Measurements from ENCODE around the gene TADA3.
A peak's percentile ranks its signal among the peaks of the same experiment; 100 is the strongest.

The TADA3 gene

DNA sequence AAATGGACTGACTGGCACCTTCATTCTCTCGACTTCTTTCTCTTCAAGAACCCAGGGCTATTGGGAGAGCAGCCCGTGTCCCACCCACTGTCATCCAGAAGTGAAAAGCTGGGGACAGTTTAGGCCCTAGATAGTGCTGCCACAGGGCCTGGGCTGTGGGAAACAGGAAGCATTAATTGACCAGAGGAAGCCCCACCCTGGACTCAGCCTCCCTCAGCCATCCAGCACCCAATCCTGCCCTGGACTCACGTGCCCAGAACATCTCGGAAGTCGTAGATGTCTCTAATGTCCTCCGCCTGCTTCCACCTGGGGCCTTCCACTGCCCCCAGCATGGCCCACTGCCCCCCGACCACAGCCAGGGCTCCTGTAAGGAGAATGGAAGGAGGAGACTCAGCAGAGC, 24.9 kb downstream of the TADA3 start:
- no peaks in the 10 kb centered on the region for H3K9me3 Mint-ChIP-seq
- DNase-seq (ENCODE audit: low spot score in 2 of 2) (no peak), ATAC-seq (no peak)
- H3K27ac Mint-ChIP-seq = peak overlapping the region; percentile 90
- peaks cover 70% of the 10 kb centered on the region for H3K36me3 Mint-ChIP-seq
- H3K4me1 Mint-ChIP-seq = peaks cover 58% of the 10 kb centered on the region
- H3K4me3 Mint-ChIP-seq = peak overlapping the region; percentile 80

GRCh38 chr3:9765865-9766264, 26.4 kb downstream of the TADA3 start:
- Mint-ChIP-seq H3K27ac (peak overlapping the region; percentile 74), H3K36me3 (peaks cover 84% of the 10 kb centered on the region), H3K9me3 (no peaks in the 10 kb centered on the region), H3K4me1 (peaks cover 54% of the 10 kb centered on the region), H3K4me3 (no peak overlapping the region)
- DNase-seq (ENCODE audit: low spot score in 2 of 2) (no peak), ATAC-seq (no peak)

- H3K4me1 Mint-ChIP-seq = peaks cover 39% of the 10 kb centered on the region
- no peak overlapping the region for H3K27ac Mint-ChIP-seq
- peaks cover 98% of the 10 kb centered on the region for H3K36me3 Mint-ChIP-seq
These were observed 29.4 kb downstream of the TADA3 start for GRCh38 chr3:9762871-9763270.

GRCh38 chr3:9761919-9762318, 30.4 kb downstream of the TADA3 start:
- ATAC-seq (no peak), DNase-seq (ENCODE audit: low spot score in 2 of 2) (no peak)
- peaks cover 29% of the 10 kb centered on the region for H3K4me1 Mint-ChIP-seq
- H3K36me3 Mint-ChIP-seq = peaks cover 96% of the 10 kb centered on the region
- H3K9me3 Mint-ChIP-seq = no peaks in the 10 kb centered on the region
- H3K27ac Mint-ChIP-seq = peak overlapping the region; percentile 60
- no peak overlapping the region for H3K4me3 Mint-ChIP-seq

More at GRCh38 chr3:9762871-9763270, 29.4 kb downstream of the TADA3 start:
- no peaks in the 10 kb centered on the region for H3K9me3 Mint-ChIP-seq
- H3K4me3 Mint-ChIP-seq = no peak overlapping the region
- DNase-seq (ENCODE audit: low spot score in 2 of 2) (no peak), ATAC-seq (peak; percentile 26)

GRCh38 chr3:9760779-9761505, 31.3 kb downstream of the TADA3 start:
- Mint-ChIP-seq H3K36me3 (peaks cover 96% of the 10 kb centered on the region), H3K9me3 (no peaks in the 10 kb centered on the region), H3K4me3 (no peak overlapping the region), H3K27ac (no peak overlapping the region), H3K4me1 (peaks cover 23% of the 10 kb centered on the region)
- DNase-seq (ENCODE audit: low spot score in 2 of 2) (no peak), ATAC-seq (no peak)

GRCh38 chr3:9757427-9757826, 34.8 kb downstream of the TADA3 start:
- no peak overlapping the region for H3K27ac Mint-ChIP-seq
- DNase-seq (ENCODE audit: low spot score in 2 of 2) (no peak), ATAC-seq (no peak)
- no peak overlapping the region for H3K4me3 Mint-ChIP-seq
- H3K36me3 Mint-ChIP-seq = peaks cover 96% of the 10 kb centered on the region
- H3K4me1 Mint-ChIP-seq = peaks cover 29% of the 10 kb centered on the region
- H3K9me3 Mint-ChIP-seq = no peaks in the 10 kb centered on the region

- no peak for ATAC-seq
These were observed 37.6 kb downstream of the TADA3 start for GRCh38 chr3:9754678-9755077.

GRCh38 chr3:9750556-9751411, 41.5 kb downstream of the TADA3 start:
- H3K36me3 Mint-ChIP-seq = peaks cover 100% of the 10 kb centered on the region
- no peaks in the 10 kb centered on the region for H3K9me3 Mint-ChIP-seq
- peaks cover 64% of the 10 kb centered on the region for H3K4me1 Mint-ChIP-seq
- H3K27ac Mint-ChIP-seq = peak overlapping the region; percentile 91
- no peak for ATAC-seq
- peak overlapping the region; percentile 91 for H3K4me3 Mint-ChIP-seq
- peak in 1 of 2 donors; percentile 59 for DNase-seq (ENCODE audit: low spot score in 2 of 2)

More at GRCh38 chr3:9754678-9755077, 37.6 kb downstream of the TADA3 start:
- H3K27ac Mint-ChIP-seq = peak overlapping the region; percentile 63
- no peaks in the 10 kb centered on the region for H3K9me3 Mint-ChIP-seq
- peaks cover 98% of the 10 kb centered on the region for H3K36me3 Mint-ChIP-seq
- peaks cover 47% of the 10 kb centered on the region for H3K4me1 Mint-ChIP-seq
- H3K4me3 Mint-ChIP-seq = no peak overlapping the region
- DNase-seq (ENCODE audit: low spot score in 2 of 2) = no peak

DNA sequence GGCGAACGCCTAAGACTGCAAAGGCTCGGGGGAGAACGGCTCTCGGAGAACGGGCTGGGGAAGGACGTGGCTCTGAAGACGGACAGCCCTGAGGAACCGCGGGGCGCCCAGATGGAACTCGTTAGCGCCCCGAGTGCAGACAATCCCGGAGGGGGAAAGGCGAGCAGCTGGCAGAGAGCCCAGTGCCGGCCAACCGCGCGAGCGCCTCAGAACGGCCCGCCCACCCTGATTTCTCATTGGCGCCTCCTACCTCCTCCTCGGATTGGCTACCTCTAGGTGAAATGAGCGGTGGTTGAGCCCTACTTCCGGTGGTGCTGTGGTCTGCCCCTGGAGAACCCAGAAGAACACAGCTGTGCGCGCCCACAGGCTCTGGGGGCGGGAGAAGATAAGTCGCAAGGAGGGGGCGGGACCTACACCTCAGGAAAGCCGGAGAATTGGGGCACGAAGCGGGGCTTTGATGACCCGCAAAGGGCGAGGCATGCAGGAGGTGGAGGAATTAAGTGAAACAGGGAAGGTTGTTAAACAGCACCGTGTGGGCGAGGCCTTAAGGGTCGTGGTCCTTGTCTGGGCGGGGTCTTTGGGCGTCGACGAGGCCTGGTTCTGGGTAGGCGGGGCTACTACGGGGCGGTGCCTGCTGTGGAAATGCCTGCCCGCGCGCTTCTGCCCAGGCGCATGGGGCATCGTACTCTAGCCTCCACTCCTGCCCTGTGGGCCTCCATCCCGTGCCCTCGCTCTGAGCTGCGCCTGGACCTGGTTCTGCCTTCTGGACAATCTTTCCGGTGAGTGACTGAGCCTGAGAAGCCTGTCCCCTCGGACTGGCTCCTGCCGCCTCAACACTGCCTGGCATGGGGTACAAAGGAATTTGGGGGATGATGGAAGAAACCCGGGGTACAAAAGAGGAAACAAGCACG, 42.4 kb downstream of the TADA3 start, which contains the start of gene OGG1:
Gene OGG1, plus strand, starts transcription at position 308 of the 911 bp plus-strand sequence. Its CDS starts 335 bp downstream, at position 643.
- Mint-ChIP-seq H3K27ac (peak within 1 kb of the TSS; percentile 91), H3K9me3 (no peaks in the 10 kb centered on the region), H3K4me3 (peak within 1 kb of the TSS; percentile 91), H3K4me1 (peaks cover 61% of the 10 kb centered on the region), H3K36me3 (peaks cover 100% of the 10 kb centered on the region)
- ATAC-seq = peak; percentile 96
- peak; percentile 88 to 99 for DNase-seq (ENCODE audit: low spot score in 2 of 2)

- DNase-seq (ENCODE audit: low spot score in 2 of 2) = no peak
- Mint-ChIP-seq H3K4me1 (peaks cover 55% of the 10 kb centered on the region), H3K36me3 (peaks cover 100% of the 10 kb centered on the region), H3K9me3 (no peaks in the 10 kb centered on the region), H3K4me3 (peak overlapping the region; percentile 91), H3K27ac (peak overlapping the region; percentile 91)
- no peak for ATAC-seq
These were observed 43.0 kb downstream of the TADA3 start for GRCh38 chr3:9749296-9749644.

- no peaks in the 10 kb centered on the region for H3K9me3 Mint-ChIP-seq
- no peak overlapping the region for H3K4me3 Mint-ChIP-seq
- H3K36me3 Mint-ChIP-seq = peaks cover 100% of the 10 kb centered on the region
- ATAC-seq (no peak), DNase-seq (ENCODE audit: low spot score in 2 of 2) (no peak)
- H3K27ac Mint-ChIP-seq = peak overlapping the region; percentile 91
- peaks cover 47% of the 10 kb centered on the region for H3K4me1 Mint-ChIP-seq
These were observed 44.2 kb downstream of the TADA3 start for GRCh38 chr3:9748031-9748430.

DNA sequence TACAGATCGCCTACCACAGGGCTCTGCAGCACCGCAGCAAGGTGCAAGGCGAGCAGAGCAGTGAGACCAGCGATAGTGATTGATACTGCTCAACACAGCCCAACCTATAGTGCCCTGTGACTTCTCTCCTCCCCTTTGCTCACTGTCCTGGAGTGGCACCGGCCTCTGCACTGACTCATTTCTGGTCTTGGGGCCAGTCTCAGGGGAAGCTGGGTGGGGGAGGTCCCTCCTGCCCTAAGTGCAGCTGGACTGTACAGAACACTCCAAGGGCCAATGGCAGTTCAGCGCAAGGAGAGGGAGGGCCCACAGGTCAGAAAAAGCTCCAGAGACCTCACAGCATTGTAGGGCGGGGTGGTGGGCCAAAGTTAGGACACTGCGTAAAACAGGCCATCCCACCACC, 45.0 kb downstream of the TADA3 start:
- Mint-ChIP-seq H3K36me3 (peaks cover 100% of the 10 kb centered on the region), H3K9me3 (no peaks in the 10 kb centered on the region), H3K27ac (peak overlapping the region; percentile 91), H3K4me3 (no peak overlapping the region), H3K4me1 (peaks cover 47% of the 10 kb centered on the region)
- no peak for DNase-seq (ENCODE audit: low spot score in 2 of 2)
- ATAC-seq = no peak

DNA sequence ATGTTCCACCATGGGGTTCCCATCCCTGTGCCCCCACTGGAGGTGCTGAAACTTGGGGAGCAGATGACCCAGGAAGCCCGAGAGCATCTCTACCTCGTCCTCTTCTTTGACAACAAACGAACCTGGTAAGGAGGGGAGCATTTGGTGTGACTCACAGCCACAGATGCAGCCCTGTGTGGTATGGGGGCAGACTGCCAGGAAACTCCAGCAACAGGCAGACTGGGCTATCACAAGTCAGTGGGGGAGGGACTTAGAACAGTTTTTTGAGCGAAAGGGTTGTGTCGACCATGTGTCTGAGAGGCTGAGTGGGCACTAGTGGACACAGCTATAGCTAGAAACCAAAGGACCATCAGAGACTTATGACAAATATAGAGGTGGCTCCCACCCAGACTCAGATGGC, 45.9 kb downstream of the TADA3 start:
- Mint-ChIP-seq H3K4me3 (peak overlapping the region; percentile 8), H3K27ac (peak overlapping the region; percentile 91), H3K4me1 (peaks cover 39% of the 10 kb centered on the region), H3K36me3 (peaks cover 100% of the 10 kb centered on the region), H3K9me3 (no peaks in the 10 kb centered on the region)
- DNase-seq (ENCODE audit: low spot score in 2 of 2) (no peak), ATAC-seq (peak; percentile 14)

DNA sequence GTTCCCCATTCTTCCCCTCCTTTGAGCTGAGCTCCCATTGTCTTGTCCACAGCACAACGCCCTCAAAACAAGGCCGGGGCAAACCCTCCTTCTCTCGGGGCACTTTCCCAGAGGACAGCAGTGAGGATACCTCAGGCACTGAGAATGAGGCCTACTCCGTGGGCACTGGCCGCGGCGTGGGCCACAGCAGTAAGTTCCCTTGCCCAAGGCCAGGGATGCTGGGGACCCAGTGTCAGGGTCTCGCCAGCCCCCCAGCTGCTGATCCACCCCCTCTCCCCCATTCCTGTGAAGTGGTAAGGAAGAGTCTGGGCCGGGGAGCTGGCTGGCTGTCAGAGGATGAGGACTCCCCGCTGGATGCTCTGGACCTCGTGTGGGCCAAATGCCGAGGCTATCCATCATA, 46.8 kb downstream of the TADA3 start:
- Mint-ChIP-seq H3K9me3 (no peaks in the 10 kb centered on the region), H3K36me3 (peaks cover 100% of the 10 kb centered on the region), H3K4me3 (no peak overlapping the region), H3K4me1 (peaks cover 36% of the 10 kb centered on the region), H3K27ac (peak overlapping the region; percentile 91)
- DNase-seq (ENCODE audit: low spot score in 2 of 2) (no peak), ATAC-seq (no peak)

- Mint-ChIP-seq H3K4me1 (peaks cover 31% of the 10 kb centered on the region), H3K27ac (peak overlapping the region; percentile 64), H3K36me3 (peaks cover 100% of the 10 kb centered on the region), H3K4me3 (no peak overlapping the region), H3K9me3 (no peaks in the 10 kb centered on the region)
- ATAC-seq = no peak
- DNase-seq (ENCODE audit: low spot score in 2 of 2) = no peak
These were observed 48.1 kb downstream of the TADA3 start for GRCh38 chr3:9744162-9744561.
